NCI-H128 (cell line): ENCODE data around the gene GSE1.

Experiments
- DNase-seq: peaks from one replicate; lab custom pipeline; 2025; ENCODE audit not compliant: unreplicated experiment; lab: John Stamatoyannopoulos, UW

Gene GSE1

GRCh38 chr16:85605051-85605911 lies 7.8 kb upstream of the GSE1 start:
- DNase-seq, result no peak

- DNase-seq, result no peak
These were observed 6.9 kb upstream of the GSE1 start for GRCh38 chr16:85605912-85606841.

GRCh38 chr16:85606904-85607303 lies 6.2 kb upstream of the GSE1 start:
- DNase-seq, result no peak

DNA sequence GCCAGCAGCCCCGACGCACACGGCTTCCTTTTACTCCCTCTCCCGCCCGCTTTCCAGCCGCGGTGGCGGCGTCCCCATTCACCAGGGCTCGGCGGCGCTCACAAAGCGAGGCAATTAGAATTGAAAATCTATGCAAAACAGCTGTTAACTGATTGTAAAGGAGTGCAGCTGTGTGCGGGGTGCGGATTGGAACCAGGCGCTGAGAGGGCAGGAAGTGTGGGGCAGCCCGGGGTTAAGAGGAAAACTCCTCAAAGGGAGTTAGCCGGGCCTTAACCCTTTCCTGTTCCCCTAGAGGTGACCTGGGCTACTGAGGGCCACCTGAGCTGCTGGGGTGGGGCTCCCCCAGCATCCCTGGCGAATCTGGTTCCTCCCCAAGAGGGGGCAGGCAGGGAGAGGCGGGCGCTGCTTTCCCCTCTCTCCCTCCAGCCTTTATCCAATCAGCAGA lies 5.8 kb upstream of the GSE1 start:
- no peak for DNase-seq

DNA sequence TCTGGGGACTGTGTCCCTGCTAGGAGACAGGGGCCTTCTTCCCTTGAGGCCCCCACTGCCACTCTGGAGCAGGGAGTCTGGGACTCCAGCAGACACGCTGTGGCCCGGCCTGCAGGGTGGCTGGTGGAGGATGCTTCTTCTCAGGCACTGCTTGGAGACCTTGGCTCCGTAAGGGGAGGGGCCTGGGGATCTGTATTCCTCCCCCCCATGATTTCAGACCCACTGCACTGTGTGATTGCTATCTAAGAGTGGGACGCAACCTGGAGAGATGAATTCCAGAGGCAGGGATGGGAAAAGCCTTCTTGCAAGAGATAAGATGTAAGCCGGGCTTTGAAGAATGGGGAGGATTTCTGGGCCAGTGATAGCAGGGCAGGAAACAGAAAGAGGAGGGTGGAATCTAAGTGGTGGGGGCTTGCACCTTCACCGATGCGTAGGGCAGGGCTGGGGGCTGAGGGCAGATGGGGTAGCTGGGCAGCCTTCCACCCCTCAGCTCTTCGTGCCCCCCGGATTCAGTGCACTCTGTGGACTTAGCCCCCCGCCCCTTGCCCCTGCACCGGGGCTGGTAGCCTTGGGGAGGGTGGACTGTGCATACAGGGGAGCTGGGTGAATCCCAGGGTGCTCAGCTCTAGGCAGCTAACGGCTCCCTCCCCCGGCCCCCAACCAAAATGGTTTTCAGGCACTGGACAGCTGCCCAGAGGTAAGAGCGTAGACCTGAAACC lies 5.2 kb upstream of the GSE1 start:
- DNase-seq, result no peak

DNA sequence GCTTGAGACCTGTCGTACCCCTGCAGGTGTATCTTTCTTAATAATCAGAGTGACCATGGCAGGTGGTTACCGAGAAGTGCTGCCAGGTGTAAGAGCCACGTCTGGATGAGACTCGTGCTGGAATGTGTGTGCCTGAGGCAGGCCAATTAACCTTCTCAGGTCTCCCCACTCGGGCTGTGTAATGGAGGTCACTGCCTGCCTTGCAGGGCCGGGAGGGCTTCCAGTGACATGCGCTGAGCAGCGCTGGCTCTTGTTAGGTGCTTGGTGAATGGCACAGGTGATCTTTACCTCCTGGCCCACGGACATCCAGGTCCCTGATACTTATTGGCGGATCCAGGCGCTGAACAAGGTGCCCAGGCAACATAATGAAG lies 4.6 kb upstream of the GSE1 start:
- no peak for DNase-seq

DNA sequence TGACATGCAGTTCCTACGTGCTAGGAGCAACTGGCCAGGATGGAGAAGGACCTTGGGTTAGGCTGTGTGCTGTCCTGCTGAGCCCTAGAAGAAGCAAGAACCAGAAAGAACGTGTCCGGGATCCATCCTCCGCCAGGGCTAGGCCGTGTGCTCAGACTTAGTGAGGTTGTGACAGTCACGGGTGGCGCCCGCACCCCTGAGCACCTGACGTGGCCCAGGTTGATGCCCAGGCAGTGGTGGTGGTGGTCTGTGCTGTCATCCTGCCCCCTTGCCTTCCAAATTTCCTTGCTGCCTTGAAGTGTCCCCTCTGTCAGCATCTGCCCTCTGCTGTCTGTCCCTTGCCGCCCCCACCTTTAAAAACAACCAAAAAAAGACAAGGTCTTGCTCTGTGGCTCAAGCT lies 4.2 kb upstream of the GSE1 start:
- DNase-seq, result no peak

GRCh38 chr16:85609539-85609938 lies 3.6 kb upstream of the GSE1 start:
- no peak for DNase-seq

DNA sequence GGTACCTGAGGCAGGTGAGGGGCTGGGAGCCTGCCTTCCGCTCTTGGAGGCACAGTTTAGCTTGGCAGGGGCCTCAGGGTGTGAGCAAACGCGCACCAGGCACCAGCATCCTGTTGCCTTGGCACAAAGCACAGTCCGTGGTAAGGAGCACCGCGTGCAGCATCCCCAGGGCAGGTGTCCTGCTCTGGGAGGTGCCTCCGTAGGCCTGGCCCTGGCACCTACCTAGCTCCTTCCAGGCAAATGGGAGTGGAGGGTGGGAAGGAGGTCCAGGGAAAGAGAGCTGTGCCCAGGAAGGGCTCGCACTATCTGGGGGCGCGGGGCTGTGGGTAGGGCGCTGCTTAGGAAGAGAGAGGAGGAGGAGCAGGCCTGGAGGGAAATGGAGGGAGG lies 3.1 kb upstream of the GSE1 start:
- no peak for DNase-seq

DNA sequence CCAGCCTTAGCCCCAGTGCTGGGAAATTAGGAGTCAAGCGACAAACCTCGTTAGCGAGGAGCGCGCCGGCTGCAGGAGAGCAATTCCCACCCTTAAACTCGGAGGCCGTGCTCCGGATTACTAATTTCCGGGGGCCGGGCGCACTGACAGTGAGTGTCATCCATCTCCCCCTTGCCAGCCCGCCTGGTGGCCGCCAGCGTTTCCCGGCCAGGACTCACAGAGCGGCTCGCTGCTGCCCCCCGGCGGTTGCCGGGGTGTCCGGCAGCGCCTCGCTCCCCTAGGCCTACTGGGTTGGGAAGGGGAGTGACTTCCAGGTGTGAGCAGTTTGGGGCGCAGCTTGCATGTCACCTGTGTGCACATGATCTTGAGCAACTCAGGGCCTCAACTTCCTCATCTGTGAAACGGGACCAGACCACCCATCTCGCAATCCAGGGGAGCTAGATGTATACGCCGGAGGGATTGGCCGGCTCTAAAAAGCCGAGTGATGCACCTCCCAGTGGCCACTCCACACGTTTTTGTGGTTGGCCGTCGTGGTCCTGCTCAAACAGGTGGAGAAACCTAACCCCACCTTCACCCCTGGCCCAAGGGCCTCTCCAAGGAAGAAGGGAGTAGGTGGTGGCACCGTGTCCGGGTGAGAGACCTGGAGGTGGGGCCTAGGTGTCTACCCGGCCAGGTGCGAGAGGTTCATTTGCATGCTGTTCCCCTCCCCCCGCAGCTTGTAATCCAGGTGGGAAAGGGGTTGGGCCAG lies 2.5 kb upstream of the GSE1 start:
- peak; percentile 57 for DNase-seq

DNA sequence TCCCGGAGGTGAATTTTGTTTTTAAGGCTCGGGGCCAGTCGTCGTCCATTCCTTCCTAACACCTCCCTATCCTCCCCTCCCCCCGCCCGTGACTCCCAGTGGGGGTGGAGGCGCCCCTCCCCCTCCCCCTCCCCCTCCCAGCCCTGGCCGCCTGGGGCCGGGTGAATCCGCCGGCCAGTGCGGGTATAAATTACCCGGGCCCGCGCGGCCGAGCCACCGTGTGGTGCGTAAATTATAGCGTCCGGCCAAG lies 2.0 kb upstream of the GSE1 start:
- DNase-seq, result no peak

DNA sequence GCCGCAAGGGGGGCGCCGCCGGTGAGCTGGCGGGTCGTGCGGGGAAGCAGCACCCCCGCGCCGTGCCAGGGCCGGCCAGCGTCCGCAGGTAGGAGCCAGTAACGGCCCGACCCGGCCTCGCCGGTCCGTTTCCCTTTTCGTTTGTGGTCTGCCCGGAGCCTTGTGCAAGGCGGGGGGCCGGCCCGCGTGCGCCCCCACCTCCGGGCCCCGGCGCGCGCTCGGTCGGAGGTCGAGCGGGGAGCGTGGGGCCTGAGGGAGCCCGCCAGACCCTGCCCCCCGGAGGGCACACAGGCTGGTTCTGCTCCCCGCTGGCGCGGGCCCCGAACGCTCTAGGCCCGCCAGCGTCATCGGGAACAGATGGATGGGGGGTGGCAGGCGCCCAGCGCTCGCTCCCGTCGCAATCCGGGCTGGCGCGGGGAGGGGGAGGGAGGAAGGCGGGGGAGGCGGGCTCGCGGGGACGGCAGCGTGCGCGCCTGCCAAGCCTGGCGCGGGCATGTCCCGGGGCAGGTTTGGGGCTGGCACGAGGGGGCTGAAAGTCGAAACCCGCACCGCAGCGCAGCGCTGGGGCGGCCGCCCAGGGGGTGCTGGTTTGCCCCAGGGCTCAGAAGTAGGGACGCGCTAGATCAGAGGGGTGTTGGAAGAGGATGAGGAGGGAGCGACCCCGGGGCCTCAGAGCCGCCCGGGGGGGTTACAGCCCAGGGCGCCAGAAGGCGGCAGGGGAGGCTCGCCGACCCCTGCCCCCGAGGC lies 1.5 kb upstream of the GSE1 start:
- DNase-seq, result no peak

DNA sequence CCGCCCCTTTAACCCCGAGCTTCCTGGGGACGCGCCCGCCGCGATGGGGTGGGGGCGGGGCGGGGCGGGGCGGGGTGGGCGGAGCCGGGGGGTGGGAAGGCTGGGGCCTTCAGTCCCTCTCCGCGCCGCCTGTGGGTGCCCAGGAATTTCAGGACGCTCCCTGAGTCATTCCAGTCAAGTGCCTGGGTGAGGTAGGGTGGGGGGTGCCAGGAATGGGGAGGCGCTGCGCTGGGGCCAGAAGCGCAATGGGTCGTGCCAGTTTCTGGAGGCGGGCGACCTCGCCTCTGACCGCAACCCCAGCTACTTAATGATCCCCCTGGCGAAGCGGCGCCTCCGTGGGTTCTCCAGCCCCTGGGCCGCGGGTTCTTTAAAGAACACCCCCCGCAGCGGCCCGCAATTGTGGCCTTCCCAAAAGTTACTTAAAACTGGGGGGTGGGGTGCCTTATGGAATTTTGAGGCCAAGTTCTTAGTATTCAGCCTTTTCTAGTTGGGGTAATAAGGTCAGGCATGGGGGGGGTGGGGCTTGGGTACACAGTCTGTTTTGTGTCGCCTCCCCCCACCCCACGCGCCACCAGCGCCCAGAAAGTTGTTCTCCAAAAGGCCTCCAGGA lies 826 bp upstream of the GSE1 start:
- no peak for DNase-seq

DNA sequence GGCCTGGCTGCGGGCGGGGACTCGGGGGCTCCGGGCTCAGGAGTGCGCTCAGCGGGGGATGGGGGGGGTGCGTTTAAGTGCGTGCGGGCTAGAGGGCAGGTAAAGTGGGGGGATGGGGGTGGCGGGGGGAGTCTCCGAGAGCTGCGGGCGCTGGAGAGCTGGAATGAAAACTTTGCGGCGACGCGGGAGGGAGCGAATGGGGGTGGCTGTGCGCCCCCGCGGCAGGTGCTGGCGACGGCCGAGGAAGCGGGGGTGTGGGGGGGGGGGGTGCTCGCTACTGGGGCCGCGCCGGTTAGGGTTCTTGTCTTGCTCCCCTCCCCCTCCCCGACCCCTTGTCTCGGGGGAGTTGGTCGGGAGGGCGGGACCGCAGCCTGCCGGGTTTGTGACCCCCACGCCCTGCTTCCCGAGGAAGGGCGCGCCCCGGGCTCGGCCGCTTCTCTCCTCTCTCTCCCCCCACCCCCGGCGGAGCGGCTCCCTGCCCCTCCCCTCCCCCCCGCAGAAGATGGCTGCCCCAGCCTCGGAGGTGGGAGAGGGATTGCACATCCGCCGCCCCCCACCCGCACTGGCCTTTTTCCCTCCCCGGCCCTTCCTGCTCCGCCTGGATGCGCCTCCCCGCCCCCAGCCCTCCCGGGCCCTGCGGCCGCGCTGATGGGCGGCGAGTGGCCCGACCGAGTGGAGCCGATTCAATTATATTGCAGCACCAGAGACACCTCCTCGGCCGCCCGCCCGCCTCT lies 649 bp downstream of the GSE1 start:
- DNase-seq, result no peak

DNA sequence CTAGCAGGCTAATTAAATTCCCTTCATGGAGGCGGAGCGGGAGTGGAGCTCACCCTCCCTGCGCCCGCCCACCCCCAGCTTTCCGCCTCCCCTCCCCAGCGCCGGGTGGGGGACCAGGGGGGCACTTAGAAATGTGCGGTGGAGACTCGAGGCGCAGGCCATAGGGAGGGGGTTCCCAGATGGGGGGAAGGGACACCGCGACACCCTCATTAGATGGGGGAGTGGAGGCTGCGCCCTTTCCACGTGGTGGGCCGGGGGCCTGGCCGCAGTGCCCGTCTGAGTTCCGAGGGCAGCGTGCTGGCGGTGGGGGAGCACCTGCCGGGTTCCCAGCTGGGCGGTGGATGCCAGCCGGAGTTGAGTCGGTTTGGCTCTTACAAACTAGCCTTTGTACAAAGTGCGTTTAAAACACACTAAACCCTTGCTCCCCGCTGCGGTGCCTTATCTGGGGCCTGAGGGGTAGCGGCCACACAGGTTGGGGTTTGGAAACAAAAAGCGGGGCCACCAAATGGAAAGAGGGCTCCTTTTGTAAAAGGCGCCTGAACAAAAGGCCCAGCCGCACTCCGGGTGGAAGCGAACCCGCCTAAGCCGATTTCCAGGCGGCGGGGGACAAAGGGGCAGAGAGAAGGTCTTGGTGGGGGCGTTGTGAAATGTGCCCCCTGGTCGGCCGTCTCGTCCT lies 1.4 kb downstream of the GSE1 start:
- DNase-seq, result no peak

- DNase-seq, result no peak
These were observed 2.1 kb downstream of the GSE1 start for GRCh38 chr16:85615014-85615851.

DNA sequence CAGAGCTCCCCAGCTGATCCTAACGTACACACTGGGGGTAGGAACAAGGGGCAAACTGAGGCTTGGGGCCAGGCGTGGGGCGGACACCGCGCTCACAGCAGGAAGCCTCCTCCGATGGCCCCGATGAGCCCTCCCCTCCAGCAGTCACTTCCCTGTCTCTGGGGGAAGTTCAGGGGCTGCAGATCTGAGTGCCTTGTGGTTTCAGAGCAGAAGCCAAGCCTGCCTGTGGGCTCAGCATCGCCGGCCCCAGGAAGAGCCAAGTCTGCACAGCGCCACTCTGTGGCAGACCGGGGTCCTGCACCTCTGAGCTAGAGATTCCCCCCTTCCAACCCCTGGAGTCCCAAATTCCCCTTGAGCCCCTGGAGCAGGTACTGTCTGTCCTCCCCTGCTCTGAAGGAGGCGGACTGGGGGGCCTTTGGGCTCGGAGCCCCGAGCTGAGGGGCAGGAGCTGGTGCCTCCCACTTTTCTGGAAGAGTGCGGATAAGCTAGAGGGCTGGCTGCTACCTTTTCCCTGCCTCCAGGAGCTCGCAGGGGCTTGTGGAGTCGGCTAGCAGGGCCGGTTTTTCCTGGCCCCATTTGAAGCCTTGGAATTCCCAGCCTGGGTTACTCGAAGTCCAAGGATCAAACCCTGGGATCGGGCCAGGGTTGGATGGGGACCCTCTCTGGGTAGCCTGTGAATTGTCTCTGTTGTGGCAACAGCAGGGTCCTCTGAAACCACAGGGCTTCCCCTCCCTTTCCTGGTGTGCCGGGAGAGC lies 2.9 kb downstream of the GSE1 start:
- no peak for DNase-seq
